HepG2 (cell line): ENCODE data around the gene CERS4. TPM values are rescaled to one million over a fixed set of nuclear protein-coding genes. Genes with fewer than 3 reads are reported as not detected.
A peak's percentile ranks its signal among the peaks of the same experiment; 100 is the strongest.

Experiments
- HDAC1 ChIP-seq: sonication (generic); formaldehyde crosslinking; IDR thresholded peaks from 2 replicates; pipeline ENCODE4 v1.5.1; 2020; ENCODE audit warnings: mild to moderate bottlenecking, missing genetic modification reagents
- KLF13 ChIP-seq: sonication (generic); formaldehyde crosslinking; IDR thresholded peaks from 2 replicates; pipeline ENCODE4 v1.4.0; 2020; ENCODE audit warnings: mild to moderate bottlenecking, missing genetic modification reagents
- LCORL ChIP-seq, 2 experiments: fragments of 450-650 bp in 1 of 2; sonication (generic) in 1 of 2; formaldehyde crosslinking in 1 of 2; IDR thresholded peaks; 2 replicates each; pipeline versions ENCODE4 v1.5.0 to v1.6.1; 2017 to 2020; ENCODE audit warnings: antibody characterized with exemption in 1 of 2, missing genetic modification reagents in 1 of 2
- NBN ChIP-seq: fragments of 450-650 bp; conservative IDR thresholded peaks from 2 replicates; pipeline ENCODE4 v1.6.1; 2017
- NR1H2 ChIP-seq: sonication (generic); formaldehyde crosslinking; IDR thresholded peaks from 2 replicates; pipeline ENCODE4 v1.8.1; 2022; ENCODE audit warnings: low read depth, missing genetic modification reagents, borderline replicate concordance
- PAX8 ChIP-seq: sonication (generic); formaldehyde crosslinking; IDR thresholded peaks from 2 replicates; pipeline ENCODE4 v1.8.0; 2022; ENCODE audit warnings: mild to moderate bottlenecking, missing genetic modification reagents, borderline replicate concordance
- PLSCR1 ChIP-seq: sonication (generic); formaldehyde crosslinking; IDR thresholded peaks from 2 replicates; pipeline ENCODE4 v1.5.0; 2020; ENCODE audit warnings: missing genetic modification reagents, mild to moderate bottlenecking, borderline replicate concordance
- RAD51 ChIP-seq: fragments of 450-650 bp; IDR thresholded peaks from 2 replicates; pipeline ENCODE4 v1.6.1; 2016; ENCODE audit warnings: borderline replicate concordance
- SYNCRIP ChIP-seq: fragments of 200-400 bp; formaldehyde crosslinking; IDR thresholded peaks from 2 replicates; pipeline ENCODE4 v1.6.1; 2018; ENCODE audit warnings: mild to moderate bottlenecking, low read depth, low read length; ENCODE audit not compliant: insufficient read depth
- TEAD2 ChIP-seq: sonication (generic); formaldehyde crosslinking; IDR thresholded peaks from 2 replicates; pipeline ENCODE4 v1.9.0; 2021; ENCODE audit warnings: missing genetic modification reagents
- TOE1 ChIP-seq: sonication (generic); formaldehyde crosslinking; IDR thresholded peaks from 2 replicates; pipeline ENCODE4 v1.4.0; 2020; ENCODE audit warnings: mild to moderate bottlenecking, missing genetic modification reagents
- ZBED4 ChIP-seq: sonication (generic); formaldehyde crosslinking; IDR thresholded peaks from 2 replicates; pipeline ENCODE4 v1.4.0; 2020; ENCODE audit warnings: missing genetic modification reagents, borderline replicate concordance
- ZFP62 ChIP-seq: sonication (generic); formaldehyde crosslinking; IDR thresholded peaks from 2 replicates; pipeline ENCODE4 v1.4.0; 2020; ENCODE audit warnings: missing genetic modification reagents
- ZNF207 ChIP-seq: fragments of 450-650 bp; IDR thresholded peaks from 2 replicates; pipeline ENCODE4 v1.6.1; 2016; ENCODE audit warnings: antibody characterized with exemption, borderline replicate concordance
- ZNF556 ChIP-seq: sonication (generic); formaldehyde crosslinking; IDR thresholded peaks from 2 replicates; pipeline ENCODE4 v1.4.0; 2020; ENCODE audit warnings: mild to moderate bottlenecking, missing genetic modification reagents, borderline replicate concordance
- ZNF580 ChIP-seq: IDR thresholded peaks from 2 replicates; pipeline ENCODE4 v1.6.1; 2016; ENCODE audit warnings: low read depth, borderline replicate concordance
- ZNF678 ChIP-seq: sonication (generic); formaldehyde crosslinking; IDR thresholded peaks from 2 replicates; pipeline ENCODE4 v1.4.0; 2020; ENCODE audit warnings: mild to moderate bottlenecking, missing genetic modification reagents
- ZZZ3 ChIP-seq: sonication (generic); formaldehyde crosslinking; IDR thresholded peaks from 2 replicates; pipeline ENCODE4 v1.4.0; 2020; ENCODE audit warnings: missing genetic modification reagents, mild to moderate bottlenecking, borderline replicate concordance
- polyA plus RNA-seq, 8 experiments: library from polyadenylated mRNA; depleted of rRNA in 3 of 8; stranded (reverse) in 7 of 8; unstranded in 1 of 8; fragments of >200 nt; fragmentation: Illumina TruSeq in 4 of 8; extraction: Trizol in 4 of 8; gene quantifications; 2 replicates each; pipeline versions ENCODE4 v1.2.1 to v1.2.3, GENCODE V29; 2011 to 2016; ENCODE audit warnings: low read depth in 4 of 8, missing spikeins in 1 of 8, mixed read lengths in 1 of 8; ENCODE audit not compliant: insufficient read depth in 1 of 8
- total RNA-seq, 5 experiments: library from RNA; depleted of rRNA; stranded (reverse); fragments of >200 nt; fragmentation: Illumina TruSeq; extraction: Trizol; gene quantifications; 2 replicates each; pipeline ENCODE4 v1.2.3, GENCODE V29; 2016; ENCODE audit warnings: low read depth in 1 of 5
- TF ChIP-seq, protein P1 (sequence below): IDR thresholded peaks from 2 replicates; pipeline ENCODE4 v1.6.1; 2018; ENCODE audit warnings: missing genetic modification reagents
- TF ChIP-seq, protein P2 (sequence below): sonication (generic); formaldehyde crosslinking; IDR thresholded peaks from 2 replicates; pipeline ENCODE4 v1.8.1; 2023; ENCODE audit warnings: mild to moderate bottlenecking, missing genetic modification reagents
- TF ChIP-seq, protein P3 (sequence below): sonication (generic); formaldehyde crosslinking; IDR thresholded peaks from 2 replicates; pipeline ENCODE4 v1.4.0; 2020; ENCODE audit warnings: mild to moderate bottlenecking, missing genetic modification reagents

Gene CERS4
- total and polyA plus RNA-seq, 2 of the 13 experiments (the other 11 are each of a cell fraction or from before 2014, with no cell fraction given), result 74.7 to 83.5 TPM

DNA sequence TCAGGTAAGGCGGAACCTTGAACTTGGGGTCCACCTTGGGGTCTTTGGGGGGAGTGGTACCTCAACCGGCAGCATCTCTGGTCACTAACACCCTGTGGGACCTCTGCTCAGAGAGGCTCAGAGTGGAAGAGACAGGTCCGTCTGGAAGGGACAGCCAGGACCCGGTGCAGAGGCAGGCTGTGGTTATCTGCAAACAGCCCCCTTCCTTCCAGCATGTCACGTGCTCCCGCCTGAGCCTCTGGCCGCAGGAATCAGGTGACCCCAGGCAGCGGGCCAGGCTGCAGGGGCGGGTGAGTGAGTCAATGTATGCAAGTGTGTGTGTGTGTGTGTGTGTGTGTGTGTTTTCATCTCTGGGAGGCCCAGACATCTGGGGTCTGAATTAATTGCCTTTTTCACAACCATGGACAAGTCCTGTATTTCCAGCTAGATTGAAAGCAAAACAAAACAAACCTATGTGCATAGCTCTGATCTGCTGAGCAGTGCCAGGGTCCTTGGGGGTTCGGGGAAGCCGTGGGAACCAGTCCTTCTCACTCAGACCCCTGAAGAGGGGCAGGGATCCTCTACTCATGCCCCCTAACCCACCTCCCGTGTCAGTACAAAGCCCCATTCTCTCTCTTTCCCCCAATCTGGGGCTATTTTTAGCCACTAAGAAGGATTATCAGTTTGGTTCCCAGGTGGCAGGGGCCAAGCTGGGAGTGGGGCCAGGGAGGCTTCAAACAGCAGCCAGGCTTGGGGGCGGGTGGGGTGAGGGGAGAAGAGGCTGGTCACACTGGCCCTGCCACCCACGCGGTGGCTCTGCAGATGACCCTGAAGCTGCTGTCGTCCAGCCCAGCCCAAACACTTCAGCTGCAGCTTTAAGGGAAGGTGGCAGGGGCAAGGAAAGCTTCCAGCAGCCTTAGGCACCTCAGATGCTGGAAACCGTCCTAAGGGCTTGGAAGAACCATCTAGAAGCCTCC lies 31.4 kb downstream of the CERS4 start (continued):
- TF ChIP-seq RAD51 (peak; percentile 96), ZNF678 (CRISPR knock-in tag) (no peak), KLF13 (CRISPR knock-in tag) (no peak), ZFP62 (CRISPR knock-in tag) (no peak), SYNCRIP (no peak), NR1H2 (CRISPR knock-in tag) (no peak), ZZZ3 (no peak), TOE1 (CRISPR knock-in tag) (no peak), TEAD2 (CRISPR knock-in tag) (no peak), LCORL (IDR thresholded peaks at IDR 0.05) (no peak), LCORL (CRISPR knock-in tag; IDR thresholded peaks at IDR 0.05) (peak; percentile 74; the same call in 1 of the 2 replicates), ZBED4 (CRISPR knock-in tag) (peak; percentile 47; the same call in 1 of the 2 replicates), ZNF207 (no peak), PAX8 (CRISPR knock-in tag) (no peak), ZNF580 (CRISPR knock-in tag) (peak; percentile 72; the same call in 1 of the 2 replicates), PLSCR1 (no peak), HDAC1 (peak; percentile 48; the same call in 1 of the 2 replicates), NBN (no peak), ZNF556 (CRISPR knock-in tag) (peak; percentile 53; the same call in 1 of the 2 replicates)
- TF ChIP-seq, protein P1, sequence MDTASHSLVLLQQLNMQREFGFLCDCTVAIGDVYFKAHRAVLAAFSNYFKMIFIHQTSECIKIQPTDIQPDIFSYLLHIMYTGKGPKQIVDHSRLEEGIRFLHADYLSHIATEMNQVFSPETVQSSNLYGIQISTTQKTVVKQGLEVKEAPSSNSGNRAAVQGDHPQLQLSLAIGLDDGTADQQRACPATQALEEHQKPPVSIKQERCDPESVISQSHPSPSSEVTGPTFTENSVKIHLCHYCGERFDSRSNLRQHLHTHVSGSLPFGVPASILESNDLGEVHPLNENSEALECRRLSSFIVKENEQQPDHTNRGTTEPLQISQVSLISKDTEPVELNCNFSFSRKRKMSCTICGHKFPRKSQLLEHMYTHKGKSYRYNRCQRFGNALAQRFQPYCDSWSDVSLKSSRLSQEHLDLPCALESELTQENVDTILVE (CRISPR knock-in tag), result no peak
- TF ChIP-seq, protein P2, sequence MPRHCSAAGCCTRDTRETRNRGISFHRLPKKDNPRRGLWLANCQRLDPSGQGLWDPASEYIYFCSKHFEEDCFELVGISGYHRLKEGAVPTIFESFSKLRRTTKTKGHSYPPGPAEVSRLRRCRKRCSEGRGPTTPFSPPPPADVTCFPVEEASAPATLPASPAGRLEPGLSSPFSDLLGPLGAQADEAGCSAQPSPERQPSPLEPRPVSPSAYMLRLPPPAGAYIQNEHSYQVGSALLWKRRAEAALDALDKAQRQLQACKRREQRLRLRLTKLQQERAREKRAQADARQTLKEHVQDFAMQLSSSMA, result 0 out of 2 replicates have a peak, but pooled peaks have one; percentile 59
- TF ChIP-seq, protein P3, sequence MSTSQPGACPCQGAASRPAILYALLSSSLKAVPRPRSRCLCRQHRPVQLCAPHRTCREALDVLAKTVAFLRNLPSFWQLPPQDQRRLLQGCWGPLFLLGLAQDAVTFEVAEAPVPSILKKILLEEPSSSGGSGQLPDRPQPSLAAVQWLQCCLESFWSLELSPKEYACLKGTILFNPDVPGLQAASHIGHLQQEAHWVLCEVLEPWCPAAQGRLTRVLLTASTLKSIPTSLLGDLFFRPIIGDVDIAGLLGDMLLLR (CRISPR knock-in tag), result no peak
